ENCODE measurements around the gene SORCS1. TPM values are rescaled to one million over a fixed set of nuclear protein-coding genes. Genes with fewer than 3 reads are reported as not detected.

The SORCS1 gene
- total and polyA plus RNA-seq, 2 of the 8 experiments (the other 6 are each of a cell fraction or from before 2014, with no cell fraction given): 4.1 to 4.6 TPM

DNA sequence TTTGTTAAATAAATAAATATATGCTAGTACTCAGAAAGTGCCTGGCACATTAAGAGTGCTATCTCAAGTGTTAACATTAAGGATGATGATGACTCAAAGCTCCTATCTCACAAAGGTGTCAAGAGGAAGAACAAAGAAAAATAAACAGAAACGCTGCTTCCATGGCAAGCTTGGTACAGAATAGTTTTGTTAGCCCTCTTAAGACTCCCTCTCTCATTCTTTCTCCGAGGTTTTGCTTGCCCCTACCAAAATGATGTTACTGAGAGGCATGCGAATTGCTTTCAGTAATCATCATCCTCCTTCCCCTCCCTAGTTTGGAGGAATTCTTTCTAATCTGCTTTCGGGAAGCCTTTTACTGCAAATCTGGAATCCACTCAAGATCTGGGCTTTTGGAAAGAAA lies 96.7 kb downstream of the SORCS1 start:
- Histone ChIP-seq H3K27ac (ENCODE audit: low read depth, low read length) (no peak overlapping the region), H4K91ac (replicated peaks; ENCODE audit: insufficient read length, low read length) (no peak overlapping the region), H4K20me1 (replicated peaks in 1 of 2; ENCODE audit: control insufficient read depth in 1 of 2, insufficient read depth in 2 of 2, low read length in 2 of 2) (peaks cover 0 to 1% of the 10 kb centered on the region in 2 experiments), H2BK12ac (ENCODE audit: low read depth, low read length) (no peak overlapping the region), H3K56ac (replicated peaks; ENCODE audit: insufficient read length, low read depth, low read length) (no peak overlapping the region), H3K4me2 (ENCODE audit: insufficient read depth in 1 of 2, low read depth in 2 of 2, low read length in 2 of 2) (no peak overlapping the region), H3K23me2 (ENCODE audit: low read depth, low read length) (no peaks in the 10 kb centered on the region), H3K36me3 (ENCODE audit: control insufficient read depth in 2 of 4, insufficient read depth in 4 of 4, low read length in 3 of 4) (no peaks in the 10 kb centered on the region), H2BK120ac (replicated peaks; ENCODE audit: low read depth, low read length) (no peak overlapping the region), H3K9me3 (ENCODE audit: insufficient read depth in 2 of 2, low read depth in 1 of 2, low read length in 1 of 2) (no peaks in the 10 kb centered on the region), H4K8ac (ENCODE audit: extremely low read depth, insufficient read depth, low read length) (no peak overlapping the region), H3K4ac (replicated peaks; ENCODE audit: insufficient read length, low read depth, low read length) (no peak overlapping the region), H3K79me2 (ENCODE audit: control insufficient read depth in 1 of 2, insufficient read depth in 2 of 2, low read length in 2 of 2) (no peaks in the 10 kb centered on the region), H3K27me3 (replicated peaks in 1 of 4; ENCODE audit: control insufficient read depth in 3 of 4, extremely low read depth in 1 of 4, insufficient read depth in 3 of 4, low read length in 3 of 4) (no peaks in the 10 kb centered on the region), H3K18ac (ENCODE audit: extremely low read depth, low read length) (no peak overlapping the region), H3K4me1 (replicated peaks in 1 of 4; ENCODE audit: control insufficient read depth in 3 of 4, insufficient read depth in 4 of 4, low read length in 3 of 4) (peaks cover 0 to 6% (median 3%) of the 10 kb centered on the region in 4 experiments; a peak in 3 of 7 replicates), H2BK20ac (ENCODE audit: low read length) (no peak overlapping the region), H2AFZ (ENCODE audit: low read length) (no peak overlapping the region), H4K5ac (ENCODE audit: insufficient read length, low read depth, low read length) (no peak overlapping the region), H3K23ac (ENCODE audit: insufficient read length) (no peak overlapping the region), H2BK15ac (ENCODE audit: low read length) (no peak overlapping the region), H3K9ac (replicated peaks in 1 of 4; ENCODE audit: extremely low read depth in 1 of 4, low read depth in 3 of 4, low read length in 3 of 4) (no peak overlapping the region), H3K14ac (ENCODE audit: insufficient read length) (no peak overlapping the region), H3K79me1 (ENCODE audit: low read depth, low read length) (no peaks in the 10 kb centered on the region), H2BK5ac (ENCODE audit: low read depth, low read length) (no peak overlapping the region), H3K4me3 (ENCODE audit: extremely low read depth in 1 of 4, insufficient read depth in 2 of 4, low read depth in 3 of 4, low read length in 4 of 4) (no peak overlapping the region), H2AK5ac (ENCODE audit: low read depth, low read length) (no peak overlapping the region)
- ChIA-PET CTCF (ENCODE audit: partially characterized antibody) (interaction anchor here (0.7 kb wide), 1 partner anchor 372 kb away, joined by 3 read pairs; no protein-coding TSS in a partner anchor), POLR2A (ENCODE audit: partially characterized antibody) (no interaction called here)
- no peak for FAIRE-seq
- no peak for DNase-seq (ENCODE audit: low read depth in 1 of 2, low spot score in 2 of 2)
- WGBS, 2 experiments (ENCODE audit: extremely low coverage in 1 of 2, insufficient coverage in 1 of 2, insufficient read length in 1 of 2, insufficient replicate concordance in 2 of 2, low coverage in 1 of 2, low lambda C conversion rate in 2 of 2, missing lambda C conversion rate in 1 of 2): 87% methylated on average over 4 of the region's 4 CpGs; no CpG with 5 or more reads in 1 of the 2 experiments
- TF ChIP-seq SUZ12 (IDR thresholded peaks at IDR 0.05; ENCODE audit: low read length) (no peak), CREB1 (IDR thresholded peaks at IDR 0.05) (no peak), KDM1A (IDR thresholded peaks at IDR 0.05; ENCODE audit: borderline replicate concordance, low read length) (no peak), KDM4A (IDR thresholded peaks at IDR 0.05; ENCODE audit: low read depth, low read length, severe bottlenecking) (no peak), SP2 (IDR thresholded peaks at IDR 0.05; ENCODE audit: low read length) (no peak), POLR2A (IDR thresholded peaks at IDR 0.05; ENCODE audit: control extremely low read depth in 1 of 2, low read depth in 2 of 2, low read length in 2 of 2) (no peak), TCF12 (IDR thresholded peaks at IDR 0.05; ENCODE audit: low read depth, low read length) (no peak), HDAC2 (IDR thresholded peaks at IDR 0.05; ENCODE audit: borderline replicate concordance in 1 of 2, low read depth in 2 of 2, low read length in 2 of 2) (no peak), TAF7 (optimal IDR thresholded peaks at IDR 0.05; ENCODE audit: borderline replicate concordance, low read depth, low read length) (no peak), POU5F1 (IDR thresholded peaks at IDR 0.05; ENCODE audit: low read depth, low read length) (no peak)
- TF ChIP-seq, protein P1, sequence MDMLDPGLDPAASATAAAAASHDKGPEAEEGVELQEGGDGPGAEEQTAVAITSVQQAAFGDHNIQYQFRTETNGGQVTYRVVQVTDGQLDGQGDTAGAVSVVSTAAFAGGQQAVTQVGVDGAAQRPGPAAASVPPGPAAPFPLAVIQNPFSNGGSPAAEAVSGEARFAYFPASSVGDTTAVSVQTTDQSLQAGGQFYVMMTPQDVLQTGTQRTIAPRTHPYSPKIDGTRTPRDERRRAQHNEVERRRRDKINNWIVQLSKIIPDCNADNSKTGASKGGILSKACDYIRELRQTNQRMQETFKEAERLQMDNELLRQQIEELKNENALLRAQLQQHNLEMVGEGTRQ (IDR thresholded peaks at IDR 0.05; ENCODE audit: low read length): no peak
- TF ChIP-seq, protein P2, sequence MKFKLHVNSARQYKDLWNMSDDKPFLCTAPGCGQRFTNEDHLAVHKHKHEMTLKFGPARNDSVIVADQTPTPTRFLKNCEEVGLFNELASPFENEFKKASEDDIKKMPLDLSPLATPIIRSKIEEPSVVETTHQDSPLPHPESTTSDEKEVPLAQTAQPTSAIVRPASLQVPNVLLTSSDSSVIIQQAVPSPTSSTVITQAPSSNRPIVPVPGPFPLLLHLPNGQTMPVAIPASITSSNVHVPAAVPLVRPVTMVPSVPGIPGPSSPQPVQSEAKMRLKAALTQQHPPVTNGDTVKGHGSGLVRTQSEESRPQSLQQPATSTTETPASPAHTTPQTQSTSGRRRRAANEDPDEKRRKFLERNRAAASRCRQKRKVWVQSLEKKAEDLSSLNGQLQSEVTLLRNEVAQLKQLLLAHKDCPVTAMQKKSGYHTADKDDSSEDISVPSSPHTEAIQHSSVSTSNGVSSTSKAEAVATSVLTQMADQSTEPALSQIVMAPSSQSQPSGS (IDR thresholded peaks at IDR 0.05; ENCODE audit: low read length): no peak
